ENCODE data around the gene ARTN. TPM values are rescaled to one million over a fixed set of nuclear protein-coding genes. Genes with fewer than 3 reads are reported as not detected.
A peak's percentile ranks its signal among the peaks of the same experiment; 100 is the strongest.

ARTN gene
- total and polyA plus RNA-seq, 2 experiments from 2014 or later: 2.1 TPM; not detected in 1

DNA sequence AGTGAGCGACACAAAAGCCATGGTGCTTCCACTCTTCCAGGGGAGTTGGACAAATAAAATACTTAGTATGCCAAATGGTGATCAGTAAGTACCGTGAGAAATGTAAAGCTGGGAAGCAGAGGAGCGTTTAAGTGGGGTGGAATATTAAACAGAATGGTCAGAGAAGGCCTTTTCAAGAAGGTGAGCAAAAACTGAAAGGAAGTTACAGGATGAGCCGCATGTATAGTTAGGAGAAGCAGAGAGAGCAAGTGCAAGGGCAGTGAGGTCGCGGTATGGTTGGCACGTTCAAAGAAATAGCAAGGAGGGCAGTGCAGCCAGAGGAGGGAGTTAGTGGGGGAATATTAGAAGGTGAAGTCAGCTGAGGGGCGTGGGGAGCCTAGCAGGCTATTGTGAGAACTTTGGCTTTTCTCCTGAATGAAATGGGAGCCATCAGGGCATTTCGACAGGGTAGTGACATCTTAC, 40.4 kb downstream of the ARTN start:
- 39% methylated on average over 9 of the region's 9 CpGs for WGBS (ENCODE audit: low lambda C conversion rate, missing lambda C conversion rate)
- peaks cover 35% of the 10 kb centered on the region for H3K4me1 ChIP-seq (ENCODE audit: insufficient read depth)

DNA sequence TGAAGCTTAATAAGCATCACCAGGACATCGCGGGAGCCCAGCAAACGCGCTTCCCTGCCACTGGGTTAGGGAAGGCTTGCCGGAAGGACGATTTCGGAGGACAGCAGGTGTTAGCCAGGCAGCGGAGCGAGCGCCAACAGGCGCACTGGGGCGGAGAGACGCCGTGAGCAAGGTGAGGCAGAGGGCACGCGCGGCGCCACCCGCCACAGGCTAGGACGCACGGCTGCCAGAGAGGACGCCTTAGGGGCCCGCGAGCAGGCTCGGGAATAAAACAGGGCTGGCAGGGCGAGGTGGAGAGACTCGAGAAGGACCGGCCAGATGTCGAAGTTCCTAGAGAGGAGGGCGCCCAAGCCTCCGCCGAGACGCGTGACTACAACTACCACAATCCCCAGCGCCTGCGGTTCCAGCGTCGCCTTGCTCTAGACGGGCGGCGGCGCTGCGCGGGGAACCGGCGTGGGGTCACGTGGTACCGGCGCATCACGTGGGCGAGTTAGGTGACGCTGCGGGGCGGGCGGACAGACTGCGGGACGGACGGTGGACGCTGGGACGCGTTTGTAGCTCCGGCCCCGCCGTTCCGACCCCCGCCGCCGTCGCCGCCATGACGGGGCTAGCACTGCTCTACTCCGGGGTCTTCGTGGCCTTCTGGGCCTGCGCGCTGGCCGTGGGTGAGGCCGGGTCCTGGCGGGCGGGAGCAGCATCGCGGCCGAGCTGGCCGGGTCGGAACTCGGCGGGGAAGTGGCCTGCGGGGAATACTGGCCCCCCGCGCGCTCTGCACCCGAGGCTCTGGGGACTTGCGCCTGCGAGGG, 41.0 kb downstream of the ARTN start, which contains the start of gene ATP6V0B:
Gene ATP6V0B (plus strand): TSS at position 518 of the 806 bp plus-strand sequence. CDS start 81 bp downstream, at position 599.
- H3K4me2 ChIP-seq: peak within 1 kb of the TSS; percentile 93
- H3K9me2 ChIP-seq (replicated peaks; ENCODE audit: insufficient read depth): no peaks in the 10 kb centered on the region
- TF ChIP-seq EZH2phosphoT487 (IDR thresholded peaks at IDR 0.05; ENCODE audit: low read depth, severe bottlenecking, unreplicated experiment): no peak
- TF ChIP-seq, protein P1, sequence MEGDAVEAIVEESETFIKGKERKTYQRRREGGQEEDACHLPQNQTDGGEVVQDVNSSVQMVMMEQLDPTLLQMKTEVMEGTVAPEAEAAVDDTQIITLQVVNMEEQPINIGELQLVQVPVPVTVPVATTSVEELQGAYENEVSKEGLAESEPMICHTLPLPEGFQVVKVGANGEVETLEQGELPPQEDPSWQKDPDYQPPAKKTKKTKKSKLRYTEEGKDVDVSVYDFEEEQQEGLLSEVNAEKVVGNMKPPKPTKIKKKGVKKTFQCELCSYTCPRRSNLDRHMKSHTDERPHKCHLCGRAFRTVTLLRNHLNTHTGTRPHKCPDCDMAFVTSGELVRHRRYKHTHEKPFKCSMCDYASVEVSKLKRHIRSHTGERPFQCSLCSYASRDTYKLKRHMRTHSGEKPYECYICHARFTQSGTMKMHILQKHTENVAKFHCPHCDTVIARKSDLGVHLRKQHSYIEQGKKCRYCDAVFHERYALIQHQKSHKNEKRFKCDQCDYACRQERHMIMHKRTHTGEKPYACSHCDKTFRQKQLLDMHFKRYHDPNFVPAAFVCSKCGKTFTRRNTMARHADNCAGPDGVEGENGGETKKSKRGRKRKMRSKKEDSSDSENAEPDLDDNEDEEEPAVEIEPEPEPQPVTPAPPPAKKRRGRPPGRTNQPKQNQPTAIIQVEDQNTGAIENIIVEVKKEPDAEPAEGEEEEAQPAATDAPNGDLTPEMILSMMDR (IDR thresholded peaks at IDR 0.05; ENCODE audit: poor library complexity): peak; percentile 1
- no peak for TF ChIP-seq EZH2 (IDR thresholded peaks at IDR 0.05; ENCODE audit: borderline replicate concordance)
- H3K9me3 ChIP-seq (ENCODE audit: low read depth): no peaks in the 10 kb centered on the region
- peak; percentile 99 for DNase-seq (ENCODE audit: low spot score)
- peaks cover 30% of the 10 kb centered on the region for H4K20me1 ChIP-seq (ENCODE audit: insufficient read depth, poor library complexity, severe bottlenecking)
- WGBS (ENCODE audit: low lambda C conversion rate, missing lambda C conversion rate): under 1% methylated on average over 87 of the region's 93 CpGs
- peak within 1 kb of the TSS; percentile 97 for H3K27ac ChIP-seq
- no peaks in the 10 kb centered on the region for H3K27me3 ChIP-seq
- peaks cover 35% of the 10 kb centered on the region for H3K4me1 ChIP-seq (ENCODE audit: insufficient read depth)
- peak within 1 kb of the TSS; percentile 97 for H2AFZ ChIP-seq
- H3K4me3 ChIP-seq: peak within 1 kb of the TSS; percentile 89
- peaks cover 50% of the 10 kb centered on the region for H3K79me2 ChIP-seq
- H3K36me3 ChIP-seq (replicated peaks; ENCODE audit: insufficient read depth, low read depth): no peaks in the 10 kb centered on the region

More for the DNA sequence above, 40.4 kb downstream of the ARTN start:
- Histone ChIP-seq H3K9me3 (ENCODE audit: low read depth) (no peaks in the 10 kb centered on the region), H3K79me2 (peaks cover 46% of the 10 kb centered on the region), H3K27ac (peak overlapping the region; percentile 97), H3K9me2 (replicated peaks; ENCODE audit: insufficient read depth) (no peaks in the 10 kb centered on the region), H3K27me3 (no peaks in the 10 kb centered on the region), H3K4me3 (peak overlapping the region; percentile 61), H3K4me2 (peak overlapping the region; percentile 93), H2AFZ (peak overlapping the region; percentile 97), H3K36me3 (replicated peaks; ENCODE audit: insufficient read depth, low read depth) (no peaks in the 10 kb centered on the region), H4K20me1 (ENCODE audit: insufficient read depth, poor library complexity, severe bottlenecking) (peaks cover 30% of the 10 kb centered on the region)
- no peak for DNase-seq (ENCODE audit: low spot score)
- no peak for TF ChIP-seq EZH2phosphoT487 (IDR thresholded peaks at IDR 0.05; ENCODE audit: low read depth, severe bottlenecking, unreplicated experiment)

DNA sequence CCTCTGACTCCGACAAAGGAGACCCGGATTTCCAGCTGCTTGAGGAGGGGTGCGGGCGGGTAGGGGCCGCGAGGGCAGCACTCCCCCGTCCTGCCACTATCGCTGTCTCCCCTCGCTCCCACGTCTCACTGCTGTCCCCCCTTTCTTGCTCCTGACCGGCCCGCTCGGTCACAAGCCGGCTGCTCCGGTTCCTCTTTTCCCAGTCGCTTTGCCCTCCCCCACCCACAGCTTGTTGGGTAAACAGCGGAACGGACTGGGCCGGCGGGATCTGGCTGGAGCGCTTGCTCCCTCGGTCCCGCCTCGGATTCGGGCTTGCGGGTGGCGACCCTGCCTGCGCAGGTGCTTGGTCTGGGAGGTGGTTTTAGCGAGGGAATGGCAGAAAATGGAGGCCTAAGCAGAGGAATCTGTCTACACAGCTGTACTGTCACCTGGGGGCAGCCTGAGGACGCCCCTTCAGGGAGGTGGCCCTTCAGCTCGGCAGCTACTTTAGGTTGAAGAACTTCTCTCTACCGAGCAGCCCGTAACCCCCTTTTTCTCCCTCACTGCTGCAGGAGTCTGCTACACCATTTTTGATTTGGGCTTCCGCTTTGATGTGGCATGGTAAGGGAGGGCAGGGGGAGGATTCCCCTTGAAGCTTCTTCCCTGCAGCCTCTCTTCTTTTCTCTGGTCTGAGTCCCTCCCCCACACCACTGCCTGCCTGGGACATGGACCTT, 41.8 kb downstream of the ARTN start:
- Histone ChIP-seq H3K36me3 (replicated peaks; ENCODE audit: insufficient read depth, low read depth) (no peaks in the 10 kb centered on the region), H2AFZ (peak overlapping the region; percentile 71), H4K20me1 (ENCODE audit: insufficient read depth, poor library complexity, severe bottlenecking) (peaks cover 30% of the 10 kb centered on the region), H3K4me3 (peak overlapping the region; percentile 89), H3K79me2 (peaks cover 52% of the 10 kb centered on the region), H3K27me3 (no peaks in the 10 kb centered on the region), H3K4me2 (peak overlapping the region; percentile 93), H3K27ac (peak overlapping the region; percentile 97), H3K9me2 (replicated peaks; ENCODE audit: insufficient read depth) (no peaks in the 10 kb centered on the region), H3K4me1 (ENCODE audit: insufficient read depth) (peaks cover 41% of the 10 kb centered on the region), H3K9me3 (ENCODE audit: low read depth) (no peaks in the 10 kb centered on the region)
- no peak for TF ChIP-seq EZH2 (IDR thresholded peaks at IDR 0.05; ENCODE audit: borderline replicate concordance)
- DNase-seq (ENCODE audit: low spot score): peak; percentile 72
- 2% methylated on average over 29 of the region's 34 CpGs for WGBS (ENCODE audit: low lambda C conversion rate, missing lambda C conversion rate)

DNA sequence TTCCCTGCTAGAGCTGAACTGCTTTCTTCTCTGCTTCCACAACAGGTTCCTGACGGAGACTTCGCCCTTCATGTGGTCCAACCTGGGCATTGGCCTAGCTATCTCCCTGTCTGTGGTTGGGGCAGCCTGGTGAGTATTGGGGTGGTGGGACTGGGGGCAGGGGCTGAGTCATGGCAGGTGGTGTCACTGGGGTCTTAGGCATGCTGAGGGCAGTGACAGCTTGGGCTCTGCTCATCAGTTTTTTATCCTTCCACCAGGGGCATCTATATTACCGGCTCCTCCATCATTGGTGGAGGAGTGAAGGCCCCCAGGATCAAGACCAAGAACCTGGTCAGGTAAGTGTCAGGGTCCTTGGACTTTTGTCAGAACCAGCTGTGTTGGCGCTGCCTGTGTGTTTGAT, 42.4 kb downstream of the ARTN start:
- Histone ChIP-seq H3K9me3 (ENCODE audit: low read depth) (no peaks in the 10 kb centered on the region), H3K4me3 (peak overlapping the region; percentile 89), H3K9me2 (replicated peaks; ENCODE audit: insufficient read depth) (no peaks in the 10 kb centered on the region), H3K4me1 (ENCODE audit: insufficient read depth) (peaks cover 35% of the 10 kb centered on the region), H3K79me2 (peaks cover 47% of the 10 kb centered on the region), H3K4me2 (peak overlapping the region; percentile 93), H3K27me3 (no peaks in the 10 kb centered on the region), H3K36me3 (replicated peaks; ENCODE audit: insufficient read depth, low read depth) (no peaks in the 10 kb centered on the region), H2AFZ (no peak overlapping the region), H4K20me1 (ENCODE audit: insufficient read depth, poor library complexity, severe bottlenecking) (peaks cover 30% of the 10 kb centered on the region), H3K27ac (peak overlapping the region; percentile 97)
- no peak for DNase-seq (ENCODE audit: low spot score)
- WGBS (ENCODE audit: low lambda C conversion rate, missing lambda C conversion rate): 88% methylated on average over 4 of the region's 4 CpGs
- no peak for TF ChIP-seq EZH2phosphoT487 (IDR thresholded peaks at IDR 0.05; ENCODE audit: low read depth, severe bottlenecking, unreplicated experiment)
